GM18502 (cell line): ENCODE measurements around the gene NOVA1.

Source experiments
- ATAC-seq: cut with Tn5 transposase; IDR thresholded peaks from one replicate; pipeline ENCODE4 v1.9.1; 2021; ENCODE audit warnings: mild to moderate bottlenecking; ENCODE audit not compliant: unreplicated experiment, poor library complexity

Gene NOVA1

DNA sequence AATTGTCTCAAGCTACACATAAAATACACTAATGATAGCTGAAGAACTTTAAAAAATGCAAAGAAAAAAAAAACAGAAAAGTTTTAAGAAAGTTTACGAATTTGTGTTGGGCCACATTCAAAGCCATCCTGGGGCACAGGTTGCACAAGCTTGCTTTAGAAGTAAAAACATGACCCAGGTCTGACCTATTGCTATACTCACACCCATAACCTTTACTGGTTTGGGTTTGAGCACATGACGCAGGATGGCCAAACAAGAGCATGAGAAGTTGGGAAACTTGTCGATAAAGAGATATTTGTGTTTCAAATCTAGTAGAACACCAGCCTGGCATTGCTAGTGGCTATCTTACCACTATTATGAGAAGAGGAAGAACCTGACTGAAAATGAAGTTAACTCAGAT, 143.7 kb downstream of the NOVA1 start:
- ATAC-seq = no peak

DNA sequence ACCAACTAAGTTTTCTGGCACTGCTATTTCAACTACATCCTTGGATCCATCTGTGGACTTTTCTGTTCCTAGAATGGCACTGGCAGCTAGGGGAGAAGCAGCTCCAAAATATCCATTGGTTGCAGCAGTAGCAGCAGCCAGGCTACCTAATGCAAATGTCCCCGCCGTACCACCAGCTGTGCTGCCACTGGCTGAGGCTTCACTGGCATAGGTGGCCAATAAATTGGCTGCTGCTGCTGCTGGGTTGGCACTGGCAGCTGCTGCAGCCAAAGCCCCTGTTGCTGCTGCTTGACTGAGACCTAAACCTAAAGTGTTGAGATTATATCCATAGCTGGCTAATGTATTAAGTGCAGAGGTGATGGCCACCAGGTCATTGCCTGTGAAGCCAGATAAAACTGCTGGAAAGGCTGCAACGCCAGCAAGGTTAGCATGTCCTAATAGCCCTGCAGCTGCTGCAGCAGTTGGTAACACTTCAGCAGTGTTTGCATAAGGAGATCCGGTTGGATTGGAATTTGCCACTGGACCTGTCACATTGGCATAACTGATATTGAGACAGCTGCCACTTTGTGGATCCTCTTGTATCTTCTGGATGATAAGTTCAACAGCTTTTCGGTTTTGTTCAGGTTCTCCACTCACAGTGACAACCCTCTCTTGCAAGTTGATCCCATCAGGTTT, 149.5 kb downstream of the NOVA1 start:
- ATAC-seq = no peak

- no peak for ATAC-seq
Measured at GRCh38 chr14:26444822-26445221, 153.0 kb downstream of the NOVA1 start.

DNA sequence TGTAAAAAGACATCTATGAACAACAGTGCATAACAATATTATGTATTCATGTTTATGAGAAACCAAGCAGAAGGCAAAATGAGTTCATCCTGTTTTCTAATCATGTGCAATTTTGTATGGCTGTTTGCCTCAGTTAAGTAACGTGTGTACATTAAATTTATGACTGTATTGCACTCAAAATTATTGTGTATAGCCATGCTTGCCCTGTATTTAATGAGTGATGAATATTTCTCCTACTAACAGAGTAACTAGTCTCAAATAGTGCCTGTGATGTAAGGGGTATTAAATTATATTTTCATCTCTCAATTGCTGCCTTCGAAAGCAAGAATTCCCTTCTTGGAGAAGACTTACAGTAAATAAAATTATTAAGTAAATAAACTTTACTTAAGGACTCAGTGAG, 154.2 kb downstream of the NOVA1 start:
- ATAC-seq = no peak

- ATAC-seq = no peak
Measured at GRCh38 chr14:26429205-26429604, 168.6 kb downstream of the NOVA1 start.

GRCh38 chr14:26427097-26427496, 170.7 kb downstream of the NOVA1 start:
- no peak for ATAC-seq

DNA sequence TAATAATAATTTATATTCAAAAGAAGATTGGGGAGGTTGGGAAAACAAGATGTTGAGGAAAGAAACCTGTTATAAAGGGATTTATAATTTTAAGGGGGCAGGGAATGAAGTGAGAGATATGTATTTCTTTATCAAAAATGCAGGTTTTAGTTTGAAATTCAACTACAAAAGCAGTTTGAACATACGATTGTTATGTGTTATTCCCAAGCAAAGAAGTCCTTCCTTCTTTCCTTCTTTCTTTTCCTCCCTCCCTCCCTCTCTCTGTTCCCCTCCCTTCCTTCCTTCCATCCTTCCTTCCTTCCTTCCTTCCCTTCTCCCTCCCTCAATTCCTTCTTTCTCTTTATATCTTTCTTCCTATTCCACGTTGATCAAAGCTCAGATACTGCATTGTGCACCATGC, 173.3 kb downstream of the NOVA1 start:
- ATAC-seq = no peak

- no peak for ATAC-seq
Measured at GRCh38 chr14:26415618-26416123, 182.2 kb downstream of the NOVA1 start.

GRCh38 chr14:26414926-26415325, 182.9 kb downstream of the NOVA1 start:
- ATAC-seq = no peak

- no peak for ATAC-seq
Measured at GRCh38 chr14:26414103-26414502, 183.7 kb downstream of the NOVA1 start.

- ATAC-seq = no peak
Measured at GRCh38 chr14:26412421-26412820, 185.4 kb downstream of the NOVA1 start.

DNA sequence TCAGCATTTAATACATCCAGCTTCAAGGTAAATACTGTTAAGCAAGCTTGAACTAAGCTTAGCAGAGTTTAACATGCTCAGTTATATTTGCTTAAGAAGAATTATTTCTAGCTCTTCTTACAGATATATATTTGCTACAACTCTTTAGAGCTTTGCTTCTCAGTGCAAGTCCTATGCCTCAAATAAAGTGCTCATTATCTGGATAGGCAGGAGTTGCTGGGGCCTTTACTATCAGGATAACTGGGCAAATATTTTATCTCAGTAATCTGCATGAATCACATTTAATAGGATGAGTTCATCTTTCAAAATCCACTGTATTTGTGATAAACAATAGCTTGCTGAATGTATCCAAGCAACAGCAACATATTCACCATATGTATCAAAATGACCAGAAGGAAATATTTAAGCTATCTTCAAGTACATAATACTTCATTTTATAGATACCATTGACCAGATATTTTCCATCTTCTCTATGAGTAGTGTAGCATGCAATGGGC, 187.6 kb downstream of the NOVA1 start:
- ATAC-seq = no peak

DNA sequence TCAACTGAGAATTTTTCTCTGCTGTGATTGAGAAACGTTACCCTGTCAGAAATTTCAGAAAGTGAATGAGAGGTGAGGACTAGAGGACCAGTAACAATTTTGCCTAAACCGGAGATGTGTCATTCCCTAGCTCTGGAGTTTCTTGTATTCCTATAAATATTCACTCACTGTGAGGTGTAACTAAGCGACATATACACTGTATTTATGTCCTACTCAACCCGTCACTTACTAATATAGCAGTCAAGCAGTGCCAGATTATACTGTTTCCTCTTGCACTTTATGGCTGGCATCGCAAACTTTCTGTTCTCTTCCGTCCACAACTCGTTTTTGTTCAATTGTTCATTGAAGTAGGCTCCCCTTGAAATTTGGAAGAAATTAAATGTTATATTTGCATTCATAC, 192.9 kb downstream of the NOVA1 start:
- ATAC-seq = no peak

GRCh38 chr14:26403760-26404159, 194.1 kb downstream of the NOVA1 start:
- no peak for ATAC-seq

DNA sequence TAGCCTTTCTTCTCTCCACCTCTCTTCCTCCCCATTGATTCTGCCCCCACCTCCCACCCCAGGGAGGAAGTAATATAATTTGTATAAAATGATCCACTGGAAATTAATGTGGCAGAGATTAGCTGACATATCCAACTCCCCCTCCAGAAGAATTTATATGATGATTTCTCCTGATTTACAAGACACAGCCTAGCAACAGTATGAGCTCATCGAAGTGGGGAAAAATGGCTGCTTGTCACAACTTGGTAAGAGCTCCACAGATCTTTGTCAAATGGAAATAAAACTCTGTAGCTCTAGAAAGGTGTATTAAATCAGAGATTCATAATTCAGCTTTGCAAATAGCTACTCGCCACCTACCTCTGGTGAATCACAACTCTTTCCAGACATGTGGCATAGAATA, 195.7 kb downstream of the NOVA1 start:
- no peak for ATAC-seq

GRCh38 chr14:26401179-26401968, 196.5 kb downstream of the NOVA1 start:
- no peak for ATAC-seq

DNA sequence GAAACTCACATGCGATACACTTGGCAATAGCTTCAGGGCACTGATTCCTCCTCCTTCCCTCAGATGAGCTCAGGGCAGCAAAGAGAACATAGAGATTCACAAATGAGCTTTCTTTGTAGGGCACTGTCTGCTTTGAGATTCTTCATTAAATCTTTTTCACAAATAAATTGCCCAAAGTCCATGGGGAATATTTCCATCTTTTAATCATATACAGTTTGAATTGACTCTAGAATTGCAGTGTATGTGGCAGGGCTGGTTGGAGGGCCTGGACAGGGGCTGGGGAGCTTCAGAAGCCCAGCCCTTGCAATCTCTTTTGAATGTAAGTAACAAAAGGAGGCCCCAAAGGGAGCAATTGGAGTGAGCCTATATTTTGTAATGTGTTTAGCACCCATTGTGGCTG, 197.5 kb downstream of the NOVA1 start:
- no peak for ATAC-seq

DNA sequence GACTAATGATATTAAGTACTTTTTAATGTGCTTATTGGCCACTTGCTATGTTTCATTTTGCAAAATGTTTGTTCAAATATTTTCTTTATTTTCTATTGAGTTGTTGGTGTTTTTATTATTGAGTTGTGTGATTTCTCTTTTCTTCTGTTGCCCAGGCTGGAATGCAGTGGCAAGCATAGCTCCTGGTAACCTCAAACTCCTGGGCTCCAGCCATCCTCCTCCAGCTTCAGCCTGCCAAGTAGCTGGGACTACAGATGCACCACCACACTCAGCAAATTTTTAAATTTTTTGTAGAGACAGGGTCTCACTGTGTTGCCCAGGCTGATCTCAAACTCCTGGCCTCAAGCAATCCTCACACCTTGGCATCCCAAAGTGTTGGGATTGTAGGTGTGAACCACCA, 199.2 kb downstream of the NOVA1 start:
- ATAC-seq = no peak
